Measurements from ENCODE around the gene LCN1. TPM values are rescaled to one million over a fixed set of nuclear protein-coding genes. Genes with fewer than 3 reads are reported as not detected.

The LCN1 gene
- total RNA-seq, 1 donor from 2014 or later: not detected

DNA sequence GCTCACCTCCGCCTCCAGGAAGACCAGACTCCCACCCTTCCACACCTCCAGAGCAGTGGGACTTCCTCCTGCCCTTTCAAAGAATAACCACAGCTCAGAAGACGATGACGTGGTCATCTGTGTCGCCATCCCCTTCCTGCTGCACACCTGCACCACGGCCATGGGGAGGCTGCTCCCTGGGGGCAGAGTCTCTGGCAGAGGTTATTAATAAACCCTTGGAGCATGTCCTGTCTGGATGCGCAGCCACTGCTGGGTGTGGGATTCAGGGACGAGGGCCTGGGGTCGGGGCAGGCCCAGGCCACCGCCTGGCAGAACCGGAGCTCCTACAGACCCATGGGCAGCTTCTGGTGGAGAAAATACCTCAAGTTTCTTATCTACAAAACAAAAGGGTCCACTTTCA is 45.3 kb downstream of the LCN1 start:
- no peaks in the 10 kb centered on the region for H3K4me1 Mint-ChIP-seq (ENCODE audit: unreplicated experiment)
- H3K27ac Mint-ChIP-seq (ENCODE audit: unreplicated experiment): no peak overlapping the region
- no peak overlapping the region for H3K4me3 Mint-ChIP-seq (ENCODE audit: unreplicated experiment)
- peaks cover 5% of the 10 kb centered on the region for H3K27me3 Mint-ChIP-seq (ENCODE audit: unreplicated experiment)
- TF ChIP-seq, protein P1, sequence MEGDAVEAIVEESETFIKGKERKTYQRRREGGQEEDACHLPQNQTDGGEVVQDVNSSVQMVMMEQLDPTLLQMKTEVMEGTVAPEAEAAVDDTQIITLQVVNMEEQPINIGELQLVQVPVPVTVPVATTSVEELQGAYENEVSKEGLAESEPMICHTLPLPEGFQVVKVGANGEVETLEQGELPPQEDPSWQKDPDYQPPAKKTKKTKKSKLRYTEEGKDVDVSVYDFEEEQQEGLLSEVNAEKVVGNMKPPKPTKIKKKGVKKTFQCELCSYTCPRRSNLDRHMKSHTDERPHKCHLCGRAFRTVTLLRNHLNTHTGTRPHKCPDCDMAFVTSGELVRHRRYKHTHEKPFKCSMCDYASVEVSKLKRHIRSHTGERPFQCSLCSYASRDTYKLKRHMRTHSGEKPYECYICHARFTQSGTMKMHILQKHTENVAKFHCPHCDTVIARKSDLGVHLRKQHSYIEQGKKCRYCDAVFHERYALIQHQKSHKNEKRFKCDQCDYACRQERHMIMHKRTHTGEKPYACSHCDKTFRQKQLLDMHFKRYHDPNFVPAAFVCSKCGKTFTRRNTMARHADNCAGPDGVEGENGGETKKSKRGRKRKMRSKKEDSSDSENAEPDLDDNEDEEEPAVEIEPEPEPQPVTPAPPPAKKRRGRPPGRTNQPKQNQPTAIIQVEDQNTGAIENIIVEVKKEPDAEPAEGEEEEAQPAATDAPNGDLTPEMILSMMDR (IDR thresholded peaks at IDR 0.05): no peak
- no peaks in the 10 kb centered on the region for H3K36me3 Mint-ChIP-seq (ENCODE audit: unreplicated experiment)
- H3K9me3 Mint-ChIP-seq (ENCODE audit: unreplicated experiment): peaks cover 12% of the 10 kb centered on the region
- DNase-seq (ENCODE audit: extremely low spot score, unreplicated experiment): no peak

DNA sequence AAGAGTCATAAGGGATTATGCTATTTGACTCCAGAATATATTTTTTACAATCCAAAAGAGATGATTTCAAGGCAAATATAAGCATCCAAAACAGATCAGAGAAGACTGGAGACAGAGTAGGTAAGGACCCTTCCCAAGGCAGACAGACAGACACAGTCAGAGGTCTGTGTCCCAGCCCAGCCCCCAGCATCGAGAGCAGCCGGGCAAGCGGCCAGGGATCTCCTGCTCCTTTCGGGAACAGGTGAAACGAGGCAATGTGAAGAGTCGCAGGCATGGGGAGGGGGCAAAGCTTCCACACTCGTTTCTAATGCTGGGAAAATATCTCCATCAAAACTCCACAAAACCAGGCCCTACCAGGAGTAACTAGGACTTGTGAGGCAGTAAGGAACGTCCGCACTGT is 46.1 kb downstream of the LCN1 start:
- Mint-ChIP-seq H3K36me3 (ENCODE audit: unreplicated experiment) (no peaks in the 10 kb centered on the region), H3K4me3 (ENCODE audit: unreplicated experiment) (no peak overlapping the region), H3K27me3 (ENCODE audit: unreplicated experiment) (peaks cover 5% of the 10 kb centered on the region), H3K9me3 (ENCODE audit: unreplicated experiment) (peaks cover 12% of the 10 kb centered on the region), H3K4me1 (ENCODE audit: unreplicated experiment) (no peaks in the 10 kb centered on the region), H3K27ac (ENCODE audit: unreplicated experiment) (no peak overlapping the region)
- DNase-seq (ENCODE audit: extremely low spot score, unreplicated experiment): no peak
- TF ChIP-seq, protein P1 (IDR thresholded peaks at IDR 0.05): no peak

DNA sequence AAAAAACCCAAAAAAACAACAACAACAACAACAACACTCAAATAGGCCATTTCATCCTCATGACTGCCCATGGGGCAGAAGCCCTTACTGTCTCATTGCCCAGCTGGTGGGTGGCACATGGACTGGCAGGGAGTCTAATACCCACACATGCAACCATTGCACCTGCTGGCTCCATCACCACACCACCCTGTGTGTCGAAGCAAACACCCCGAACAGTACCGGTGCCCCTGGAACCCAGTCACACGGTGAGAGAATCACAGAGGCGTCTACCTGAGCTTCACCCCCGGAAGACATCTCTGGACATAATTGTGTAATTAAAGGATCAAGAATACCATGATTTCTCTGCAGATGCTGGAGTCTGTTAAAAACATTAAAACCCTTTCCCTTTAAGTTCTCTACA is 46.8 kb downstream of the LCN1 start:
- no peak overlapping the region for H3K27ac Mint-ChIP-seq (ENCODE audit: unreplicated experiment)
- H3K36me3 Mint-ChIP-seq (ENCODE audit: unreplicated experiment): no peaks in the 10 kb centered on the region
- no peaks in the 10 kb centered on the region for H3K4me1 Mint-ChIP-seq (ENCODE audit: unreplicated experiment)
- TF ChIP-seq, protein P1 (IDR thresholded peaks at IDR 0.05): no peak
- H3K4me3 Mint-ChIP-seq (ENCODE audit: unreplicated experiment): no peak overlapping the region
- H3K27me3 Mint-ChIP-seq (ENCODE audit: unreplicated experiment): peaks cover 5% of the 10 kb centered on the region
- H3K9me3 Mint-ChIP-seq (ENCODE audit: unreplicated experiment): peaks cover 12% of the 10 kb centered on the region
- DNase-seq (ENCODE audit: extremely low spot score, unreplicated experiment): no peak

DNA sequence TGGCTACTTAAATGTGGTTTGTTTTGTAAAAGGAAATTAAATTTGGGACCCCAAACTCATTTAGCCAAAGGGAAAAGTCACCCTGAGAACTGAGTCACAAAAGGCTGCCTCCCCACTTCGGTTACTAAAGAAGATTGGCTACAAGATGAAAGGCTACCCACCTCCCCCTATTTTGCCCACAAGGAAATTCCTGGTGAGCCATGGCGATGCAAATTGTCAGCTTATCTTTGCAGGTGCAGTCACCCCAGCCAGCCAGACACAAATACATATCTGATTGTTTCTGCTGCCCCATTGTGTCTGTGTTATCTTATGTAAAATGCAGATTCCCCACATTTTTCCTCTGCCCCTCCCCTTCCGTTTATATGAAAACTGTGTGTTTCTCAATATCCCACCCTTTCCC is 49.2 kb downstream of the LCN1 start:
- no peaks in the 10 kb centered on the region for H3K36me3 Mint-ChIP-seq (ENCODE audit: unreplicated experiment)
- no peak overlapping the region for H3K4me3 Mint-ChIP-seq (ENCODE audit: unreplicated experiment)
- H3K27me3 Mint-ChIP-seq (ENCODE audit: unreplicated experiment): peaks cover 5% of the 10 kb centered on the region
- TF ChIP-seq, protein P1 (IDR thresholded peaks at IDR 0.05): no peak
- no peak for DNase-seq (ENCODE audit: extremely low spot score, unreplicated experiment)
- H3K4me1 Mint-ChIP-seq (ENCODE audit: unreplicated experiment): no peaks in the 10 kb centered on the region
- peaks cover 12% of the 10 kb centered on the region for H3K9me3 Mint-ChIP-seq (ENCODE audit: unreplicated experiment)
- H3K27ac Mint-ChIP-seq (ENCODE audit: unreplicated experiment): no peak overlapping the region

DNA sequence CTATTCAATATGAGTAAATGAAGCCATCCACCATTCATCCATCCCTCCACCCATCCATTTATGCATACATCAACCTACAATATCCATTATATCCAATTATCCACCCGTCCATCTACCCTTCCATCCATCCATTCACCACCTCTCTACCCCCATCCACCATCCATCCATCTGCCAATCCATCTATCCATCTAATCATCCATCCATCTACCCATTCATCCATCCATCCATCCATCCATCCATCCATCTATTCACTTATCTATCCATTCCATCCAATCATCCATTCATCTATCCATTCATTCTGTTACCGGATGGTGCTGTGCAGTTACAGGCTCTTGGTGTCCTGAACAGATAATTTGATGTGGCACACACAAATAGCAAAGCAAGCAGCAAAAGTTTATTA is 51.0 kb downstream of the LCN1 start:
- Mint-ChIP-seq H3K36me3 (ENCODE audit: unreplicated experiment) (no peaks in the 10 kb centered on the region), H3K4me3 (ENCODE audit: unreplicated experiment) (no peak overlapping the region), H3K9me3 (ENCODE audit: unreplicated experiment) (peaks cover 15% of the 10 kb centered on the region), H3K27ac (ENCODE audit: unreplicated experiment) (no peak overlapping the region), H3K27me3 (ENCODE audit: unreplicated experiment) (peaks cover 5% of the 10 kb centered on the region), H3K4me1 (ENCODE audit: unreplicated experiment) (no peaks in the 10 kb centered on the region)
- TF ChIP-seq, protein P1 (IDR thresholded peaks at IDR 0.05): no peak
- no peak for DNase-seq (ENCODE audit: extremely low spot score, unreplicated experiment)

Measured in osteocyte (in vitro differentiated cells).